Kidney (tissue), 14 donors: Measurements from ENCODE around the gene FOXRED2. TPM values are rescaled to one million over a fixed set of nuclear protein-coding genes. Genes with fewer than 3 reads are reported as not detected.

Experiments
- DNase-seq, 5 donors: peaks; one replicate each; pipeline ENCODE4 v3.0.0-alpha.2; 2013 to 2020
- FAIRE-seq: peaks from 2 replicates; lab custom pipeline; 2012; peaks lifted over from hg19 to GRCh38; lab: Jason Lieb, UNC
- H3K27ac ChIP-seq, 2 donors: one replicate each; pipeline ENCODE4 v1.7.0; 2013; ENCODE audit warnings: low read depth in 2 of 2, low read length in 2 of 2, inconsistent platforms in 1 of 2
- H3K27me3 ChIP-seq: one replicate; pipeline ENCODE4 v1.7.1; 2013; ENCODE audit warnings: low read length, inconsistent platforms; ENCODE audit not compliant: control insufficient read depth, insufficient read depth
- H3K36me3 ChIP-seq, 3 donors: one replicate each; pipeline versions ENCODE4 v1.7.0 to v1.7.1; 2013; ENCODE audit warnings: low read length in 3 of 3, control low read depth in 1 of 3, inconsistent platforms in 1 of 3; ENCODE audit not compliant: insufficient read depth in 3 of 3, control insufficient read depth in 2 of 3
- H3K4me1 ChIP-seq, 3 donors: one replicate each; pipeline versions ENCODE4 v1.7.0 to v1.7.1; 2013; ENCODE audit warnings: low read length in 3 of 3, inconsistent platforms in 1 of 3, low read depth in 1 of 3; ENCODE audit not compliant: control insufficient read depth in 2 of 3, insufficient read depth in 2 of 3
- H3K4me3 ChIP-seq, 3 donors: one replicate each; pipeline versions ENCODE4 v1.7.0 to v1.8.1; 2013; ENCODE audit warnings: low read length in 3 of 3, control low read depth in 1 of 3, inconsistent platforms in 1 of 3
- H3K9ac ChIP-seq, 3 donors: one replicate each; pipeline versions ENCODE4 v1.7.0 to v1.7.1; 2013; ENCODE audit warnings: low read length in 3 of 3, control low read depth in 1 of 3, inconsistent platforms in 1 of 3
- H3K9me3 ChIP-seq, 3 donors: one replicate each; pipeline versions ENCODE4 v1.7.0 to v1.7.1; 2013; ENCODE audit warnings: low read length in 3 of 3, control low read depth in 1 of 3, inconsistent platforms in 1 of 3; ENCODE audit not compliant: control insufficient read depth in 2 of 3, insufficient read depth in 1 of 3
- CTCF ChIP-seq: IDR thresholded peaks from 3 replicates; pipeline ENCODE4 v1.5.1; 2012; ENCODE audit warnings: mild to moderate bottlenecking, moderate library complexity, borderline replicate concordance; ENCODE audit not compliant: insufficient read depth; ENCODE audit errors: extremely low read depth
- intact Hi-C: fragments of 100-400 bp; cut with DNase I; formaldehyde crosslinking; loops from one replicate; pipeline ENCODE4 v1.11.1; 2022
- polyA plus RNA-seq: library from polyadenylated mRNA; stranded (reverse); fragments of 350-450 nt; fragmentation: Illumina TruSeq; extraction: RNeasy Lipid Tissue Mini Kit (QIAGEN cat#74804); gene quantifications from one replicate; pipeline ENCODE4 v1.2.3, GENCODE V29; 2014; ENCODE audit warnings: low read depth, low replicate concordance; ENCODE audit not compliant: insufficient read depth
- total RNA-seq: library from RNA; stranded (reverse); fragmentation: NEBNext Ultra II Directional; extraction: Animal tissue kit (Norgen Biotek cat#: 25700); gene quantifications from one replicate; pipeline ENCODE4 v1.2.1, GENCODE V29; 2021
- donor health status: control.
- donor health status: control.
- donor health status: control.
- donor health status: control.
- donor health status: control.
- donor health status: DM: yes; HTN: yes; CAD: no.
- donor health status: Normal renal cell carcinoma (clear cell type).

Gene FOXRED2
- total and polyA plus RNA-seq, 2 donors from 2014 or later, result 6.5 to 8.5 TPM

- Histone ChIP-seq H3K4me1 (no peaks in the 10 kb centered on the region), H3K27me3 (no peaks in the 10 kb centered on the region), H3K36me3 (peaks cover 0 to 18% (median 6%) of the 10 kb centered on the region in 3 donors), H3K9me3 (no peaks in the 10 kb centered on the region), H3K27ac (no peak overlapping the region), H3K4me3 (no peak overlapping the region), H3K9ac (no peak overlapping the region)
- DNase-seq (no peak), FAIRE-seq (no peak)
- no peak for TF ChIP-seq CTCF
- intact Hi-C loops, result no loop called here
Measured at GRCh38 chr22:36492109-36492508, 14.7 kb downstream of the FOXRED2 start.

- no peak for TF ChIP-seq CTCF
- Histone ChIP-seq H3K4me1 (no peaks in the 10 kb centered on the region), H3K9ac (no peak overlapping the region), H3K27ac (no peak overlapping the region), H3K36me3 (peaks cover 0 to 13% (median 6%) of the 10 kb centered on the region in 3 donors), H3K9me3 (no peaks in the 10 kb centered on the region), H3K27me3 (no peaks in the 10 kb centered on the region), H3K4me3 (no peak overlapping the region)
- intact Hi-C loops, result no loop called here
- FAIRE-seq, result no peak
- no peak for DNase-seq
Measured at GRCh38 chr22:36491155-36491554, 15.7 kb downstream of the FOXRED2 start.

GRCh38 chr22:36486619-36487384, 20.0 kb downstream of the FOXRED2 start:
- FAIRE-seq, result no peak
- no peaks in the 10 kb centered on the region for H3K4me1 ChIP-seq
- peak in 3 of 5 donors; percentile 32 to 62 (median 47) for DNase-seq
- no peak overlapping the region for H3K27ac ChIP-seq
- H3K4me3 ChIP-seq, result no peak overlapping the region
- intact Hi-C loops, result no loop called here
- H3K36me3 ChIP-seq, result peaks cover 0 to 6% (median 4%) of the 10 kb centered on the region in 3 donors
- TF ChIP-seq CTCF, result peak; percentile 55
- H3K27me3 ChIP-seq, result no peaks in the 10 kb centered on the region
- H3K9ac ChIP-seq, result no peak overlapping the region
- no peaks in the 10 kb centered on the region for H3K9me3 ChIP-seq
